ENCODE results near the gene KIAA0825.

GRCh38 chr5:94388773-94389514, 229.5 kb downstream of the KIAA0825 start:
- TF ChIP-seq SP1 (IDR thresholded peaks at IDR 0.05) = no peak
- no peak for TF ChIP-seq NFRKB (IDR thresholded peaks at IDR 0.05)
- TF ChIP-seq ELF4 (IDR thresholded peaks at IDR 0.05) = no peak
- TF ChIP-seq FOXM1 (IDR thresholded peaks at IDR 0.05; ENCODE audit: borderline replicate concordance) = no peak
- no peak for TF ChIP-seq FOXA1 (IDR thresholded peaks at IDR 0.05)
- no peak for TF ChIP-seq BHLHE40 (IDR thresholded peaks at IDR 0.05; ENCODE audit: borderline replicate concordance)
- no peak for TF ChIP-seq L3MBTL2 (conservative IDR thresholded peaks at IDR 0.05)
- TF ChIP-seq TARDBP (IDR thresholded peaks at IDR 0.05) = no peak
